IMR-90 (cell line): ENCODE measurements around the gene HDAC9. TPM values are rescaled to one million over a fixed set of nuclear protein-coding genes. Genes with fewer than 3 reads are reported as not detected.

Experiments used
- ATAC-seq: fragments of 200-7000 bp; cut with Tn5 transposase; 2 replicates; pipeline ENCODE4 v1.9.1; 2020; ENCODE audit warnings: low read depth, mild to moderate bottlenecking, moderate library complexity
- BruUV-seq: library from RNA; stranded (reverse); fragments of 400-500 nt; replicated peaks from 2 replicates; lab custom pipeline; 2021; lab: Mats Ljungman, UMichigan
- CTCF ChIA-PET: fragments of 300-600 bp; formaldehyde crosslinking; extraction: SDS; loops from one replicate; lab custom pipeline; 2021; ENCODE audit warnings: antibody characterized with exemption; lab: Yijun Ruan, JAX
- POLR2A ChIA-PET: fragments of 300-600 bp; sonication (Branson Sonifier 250); formaldehyde crosslinking; loops from one replicate; lab custom pipeline; 2022; ENCODE audit warnings: antibody characterized with exemption; ENCODE audit not compliant: unreplicated experiment; lab: Charles Lee
- DNase-seq: peaks from one replicate; pipeline ENCODE4 v3.0.0; 2013
- H2AFZ ChIP-seq: replicated peaks from 2 replicates; pipeline ENCODE3; 2013; ENCODE audit warnings: low read length, mild to moderate bottlenecking; ENCODE audit not compliant: poor library complexity
- H2AK5ac ChIP-seq: 2 replicates; pipeline ENCODE4 v1.6.1; 2013; ENCODE audit warnings: low read depth, low read length, inconsistent platforms
- H2AK9ac ChIP-seq: replicated peaks from 2 replicates; pipeline ENCODE3; 2013; ENCODE audit warnings: mild to moderate bottlenecking, low read depth, low read length, moderate library complexity; ENCODE audit not compliant: poor library complexity
- H2BK120ac ChIP-seq: 2 replicates; pipeline ENCODE4 v1.6.1; 2013; ENCODE audit warnings: low read depth, low read length, inconsistent platforms
- H2BK15ac ChIP-seq: 3 replicates; pipeline ENCODE4 v1.6.1; 2013; ENCODE audit warnings: low read depth, low read length, inconsistent platforms
- H2BK20ac ChIP-seq: 2 replicates; pipeline ENCODE4 v1.6.1; 2013; ENCODE audit warnings: low read depth, mild to moderate bottlenecking, inconsistent platforms, low read length, moderate library complexity
- H2BK5ac ChIP-seq: 2 replicates; pipeline ENCODE4 v1.6.1; 2013; ENCODE audit warnings: mild to moderate bottlenecking, low read depth, low read length, inconsistent platforms; ENCODE audit not compliant: poor library complexity, severe bottlenecking
- H3K14ac ChIP-seq: replicated peaks from 2 replicates; pipeline ENCODE4 v1.6.1; 2013; ENCODE audit warnings: low read depth, low read length, inconsistent platforms
- H3K18ac ChIP-seq: 2 replicates; pipeline ENCODE4 v1.6.1; 2013; ENCODE audit warnings: low read depth, low read length, control low read depth
- H3K23ac ChIP-seq: 2 replicates; pipeline ENCODE4 v1.6.1; 2013; ENCODE audit warnings: low read depth, low read length, inconsistent platforms
- H3K27ac ChIP-seq: 2 replicates; pipeline ENCODE4 v1.5.1; 2013; ENCODE audit warnings: mild to moderate bottlenecking, control low read depth, low read length; ENCODE audit not compliant: insufficient read depth
- H3K27me3 ChIP-seq: 2 replicates; pipeline ENCODE4 v1.6.1; 2013; ENCODE audit warnings: low read length; ENCODE audit not compliant: control insufficient read depth, insufficient read depth
- H3K36me3 ChIP-seq: 2 replicates; pipeline ENCODE4 v1.6.1; 2013; ENCODE audit warnings: low read length, mixed read lengths; ENCODE audit not compliant: control insufficient read depth, insufficient read depth
- H3K4ac ChIP-seq: 2 replicates; pipeline ENCODE4 v1.6.1; 2013; ENCODE audit warnings: low read depth, low read length, inconsistent platforms
- H3K4me1 ChIP-seq: 2 replicates; pipeline ENCODE4 v1.6.1; 2013; ENCODE audit warnings: low read length, mixed read lengths; ENCODE audit not compliant: control insufficient read depth, insufficient read depth
- H3K4me2 ChIP-seq: 2 replicates; pipeline ENCODE4 v1.6.1; 2013; ENCODE audit warnings: low read depth, mild to moderate bottlenecking, control low read depth, low read length, moderate library complexity
- H3K4me3 ChIP-seq: 2 replicates; pipeline ENCODE4 v1.5.1; 2013; ENCODE audit warnings: low read depth, mild to moderate bottlenecking, control low read depth, low read length, moderate library complexity; ENCODE audit not compliant: insufficient read depth
- H3K56ac ChIP-seq: 2 replicates; pipeline ENCODE4 v1.6.1; 2013; ENCODE audit warnings: low read length, inconsistent platforms; ENCODE audit not compliant: insufficient read depth; ENCODE audit errors: extremely low read depth
- H3K79me1 ChIP-seq, 2 experiments: 2 replicates each; pipeline ENCODE4 v1.6.1; 2013; ENCODE audit warnings: low read length in 2 of 2, inconsistent platforms in 1 of 2, low read depth in 1 of 2
- H3K9ac ChIP-seq: 2 replicates; pipeline ENCODE4 v1.6.1; 2013; ENCODE audit warnings: low read depth, low read length, control low read depth
- H3K9me1 ChIP-seq: 2 replicates; pipeline ENCODE4 v1.6.1; 2013; ENCODE audit warnings: low read length, inconsistent platforms; ENCODE audit not compliant: insufficient read depth
- H3K9me3 ChIP-seq: 2 replicates; pipeline ENCODE4 v1.6.1; 2013; ENCODE audit warnings: low read length; ENCODE audit not compliant: control insufficient read depth, insufficient read depth
- H4K20me1 ChIP-seq: 2 replicates; pipeline ENCODE4 v1.6.1; 2013; ENCODE audit warnings: low read length, inconsistent platforms; ENCODE audit not compliant: insufficient read depth
- H4K5ac ChIP-seq: 2 replicates; pipeline ENCODE4 v1.6.1; 2013; ENCODE audit warnings: mild to moderate bottlenecking, low read depth, low read length, control low read depth
- H4K8ac ChIP-seq, 2 experiments: 2 replicates each; pipeline ENCODE4 v1.6.1; 2013; ENCODE audit warnings: low read depth in 2 of 2, low read length in 2 of 2, control low read depth in 1 of 2, inconsistent platforms in 1 of 2
- H4K91ac ChIP-seq: 2 replicates; pipeline ENCODE4 v1.6.1; 2013; ENCODE audit warnings: low read depth, low read length, inconsistent platforms; ENCODE audit not compliant: insufficient read depth
- BHLHE40 ChIP-seq: fragments of 150-350 bp; IDR thresholded peaks from 2 replicates; pipeline ENCODE4 v1.6.1; 2016; ENCODE audit warnings: mild to moderate bottlenecking, low read depth, low read length
- CHD1 ChIP-seq: IDR thresholded peaks from 2 replicates; pipeline ENCODE4 v1.6.1; 2012; ENCODE audit warnings: low read depth, low read length, improper control_type of control experiment
- FOS ChIP-seq: fragments of 150-350 bp; IDR thresholded peaks from 2 replicates; pipeline ENCODE4 v1.6.1; 2016; ENCODE audit warnings: low read depth, low read length
- MAFK ChIP-seq: IDR thresholded peaks from 2 replicates; pipeline ENCODE4 v1.6.1; 2012; ENCODE audit warnings: low read depth, low read length, improper control_type of control experiment
- NFE2L2 ChIP-seq: fragments of 150-350 bp; IDR thresholded peaks from 2 replicates; pipeline ENCODE4 v1.6.1; 2016; ENCODE audit warnings: low read depth, mild to moderate bottlenecking, low read length
- RAD21 ChIP-seq: IDR thresholded peaks from 2 replicates; pipeline ENCODE4 v1.6.1; 2012; ENCODE audit warnings: low read length, improper control_type of control experiment
- RCOR1 ChIP-seq: IDR thresholded peaks from 2 replicates; pipeline ENCODE4 v1.6.1; 2012; ENCODE audit warnings: mild to moderate bottlenecking, low read length, improper control_type of control experiment; ENCODE audit not compliant: insufficient replicate concordance
- RFX5 ChIP-seq: IDR thresholded peaks from 2 replicates; pipeline ENCODE4 v1.8.0; 2012; ENCODE audit warnings: low read depth, mild to moderate bottlenecking, low read length, moderate library complexity
- SMC3 ChIP-seq: fragments of 150-350 bp; IDR thresholded peaks from 2 replicates; pipeline ENCODE4 v1.6.1; 2016; ENCODE audit warnings: low read depth, mild to moderate bottlenecking, antibody characterized with exemption, low read length, moderate library complexity
- USF2 ChIP-seq: fragments of 150-350 bp; IDR thresholded peaks from 2 replicates; pipeline ENCODE4 v1.6.1; 2017; ENCODE audit warnings: mild to moderate bottlenecking, antibody characterized with exemption, low read length, low read depth
- WGBS, 2 experiments: methylation state at CpG; one replicate each; pipeline versions ENCODE4 v1.1.5 to v1.1.7; 2013; ENCODE audit warnings: missing lambda C conversion rate in 2 of 2; ENCODE audit not compliant: insufficient read length in 1 of 2; ENCODE audit errors: extremely low coverage in 2 of 2; 5-methylcytosine and 5-hydroxymethylcytosine counted together
- dilution Hi-C: fragments of 300-500 bp; cut with HindIII; formaldehyde crosslinking; loops from one replicate; pipeline ENCODE4 v1.14.3; 2018; ENCODE audit warnings: low sequenced_read_pairs; ENCODE audit not compliant: unreplicated experiment
- in situ Hi-C: fragments of 300-500 bp; cut with MboI; formaldehyde crosslinking; loops from 3 replicates; pipeline ENCODE4 v1.14.3; 2019; ENCODE audit warnings: low sequenced_read_pairs, inconsistent platforms, mixed read lengths
- intact Hi-C: fragments of 100-400 bp; cut with micrococcal nuclease; formaldehyde crosslinking; loops from 2 replicates; pipeline ENCODE4 v1.10.0; 2022
- polyA plus RNA-seq, 3 experiments: library from polyadenylated mRNA; depleted of rRNA; stranded (reverse); fragments of >200 nt; gene quantifications; 2 replicates each; pipeline ENCODE4 v1.2.3, GENCODE V29; 2012; ENCODE audit warnings: low replicate concordance in 1 of 3
- total RNA-seq: library from RNA; depleted of rRNA; stranded (reverse); fragments of >200 nt; gene quantifications from 2 replicates; pipeline ENCODE4 v1.2.3, GENCODE V29; 2012

The HDAC9 gene
- total and polyA plus RNA-seq, 2 of the 4 experiments (the other 2 are of a cell fraction): 4.3 to 24.7 TPM

GRCh38 chr7:18890134-18890533, 394.6 kb downstream of the HDAC9 start:
- Histone ChIP-seq H3K56ac (no peak overlapping the region), H4K8ac (no peak overlapping the region), H2BK15ac (no peak overlapping the region), H2BK120ac (no peak overlapping the region), H4K91ac (no peak overlapping the region), H3K18ac (no peak overlapping the region), H2BK20ac (no peak overlapping the region), H2AK5ac (no peak overlapping the region), H3K23ac (no peak overlapping the region), H2BK5ac (no peak overlapping the region), H3K79me1 (no peaks in the 10 kb centered on the region), H2AFZ (no peak overlapping the region), H3K4me2 (no peak overlapping the region), H3K27ac (no peak overlapping the region), H3K4me3 (no peak overlapping the region), H3K9me1 (0 out of 2 replicates have a peak, but pooled peaks cover 2% of the 10 kb centered on the region), H3K4ac (no peak overlapping the region), H2AK9ac (no peak overlapping the region), H3K9me3 (no peaks in the 10 kb centered on the region), H3K27me3 (no peaks in the 10 kb centered on the region), H3K14ac (no peak overlapping the region), H3K36me3 (no peaks in the 10 kb centered on the region), H3K4me1 (peaks cover 5% of the 10 kb centered on the region), H4K20me1 (no peaks in the 10 kb centered on the region), H3K9ac (no peak overlapping the region), H4K5ac (no peak overlapping the region)
- ATAC-seq (peak; percentile 64), DNase-seq (peak; percentile 90)
- ChIA-PET CTCF (no interaction called here), POLR2A (no interaction called here)
- dilution Hi-C loops: no loop called here
- no TSS peak for BruUV-seq
- in situ Hi-C loops: no loop called here
- TF ChIP-seq SMC3: no peak
- no peak for TF ChIP-seq CHD1
- TF ChIP-seq RFX5: no peak
- no peak for TF ChIP-seq NFE2L2
- no peak for TF ChIP-seq BHLHE40
- TF ChIP-seq MAFK: no peak
- no peak for TF ChIP-seq RAD21
- no peak for TF ChIP-seq FOS
- TF ChIP-seq USF2: no peak
- no peak for TF ChIP-seq RCOR1
- intact Hi-C loops: loop anchor here (5.0 kb wide), 1 partner anchor 227 kb away; the partner anchor contains the start of gene TWIST1
- WGBS, 2 experiments: no CpG with 5 or more reads among the region's 2 CpGs
